Measurements from ENCODE around the gene SAMD4A. TPM values are rescaled to one million over a fixed set of nuclear protein-coding genes. Genes with fewer than 3 reads are reported as not detected.

The SAMD4A gene
- total RNA-seq, 1 donor = 61.3 TPM

DNA sequence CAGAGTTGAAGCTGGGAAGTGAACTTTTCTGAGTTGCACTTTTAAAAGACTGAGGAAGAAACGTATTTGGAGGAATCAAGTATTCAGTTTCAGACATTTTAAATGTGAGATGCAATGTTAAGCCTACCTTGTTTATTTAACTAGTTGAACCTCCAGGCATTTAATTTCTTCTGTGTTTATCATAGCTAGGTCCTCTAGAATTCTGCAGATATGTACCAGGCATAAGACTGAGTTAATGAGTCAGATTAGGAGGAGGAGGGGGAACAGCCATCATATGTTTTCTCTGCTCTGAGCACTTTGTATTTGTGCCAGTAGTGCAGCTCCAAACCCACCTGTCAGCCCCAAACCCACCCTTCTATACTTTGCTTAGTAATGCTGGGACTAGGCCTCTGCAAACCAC, 16.4 kb upstream of the SAMD4A start:
- no peak for DNase-seq (ENCODE audit: low read depth)

DNA sequence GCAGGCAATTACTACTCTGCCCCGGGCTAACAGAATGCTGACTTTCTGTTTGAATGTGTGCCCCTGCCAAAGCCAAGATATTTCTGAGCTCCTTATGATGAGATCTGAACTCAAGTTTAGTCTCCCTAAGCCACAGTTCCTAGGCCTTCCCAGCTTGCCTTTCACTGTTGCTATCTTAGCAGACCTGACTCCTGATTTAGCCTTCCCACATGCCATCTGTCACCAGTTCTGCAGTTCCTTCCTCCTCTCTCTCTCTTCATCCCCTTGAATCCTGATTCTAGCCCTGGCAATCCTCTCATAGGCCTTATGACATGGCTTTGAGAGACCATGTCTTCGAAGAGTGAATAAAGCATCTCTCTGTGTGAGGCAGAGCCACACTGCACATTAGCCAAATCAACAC, 12.5 kb upstream of the SAMD4A start:
- no peak overlapping the region for H3K4me3 ChIP-seq (ENCODE audit: low read depth, low read length)
- TF ChIP-seq, protein P1, sequence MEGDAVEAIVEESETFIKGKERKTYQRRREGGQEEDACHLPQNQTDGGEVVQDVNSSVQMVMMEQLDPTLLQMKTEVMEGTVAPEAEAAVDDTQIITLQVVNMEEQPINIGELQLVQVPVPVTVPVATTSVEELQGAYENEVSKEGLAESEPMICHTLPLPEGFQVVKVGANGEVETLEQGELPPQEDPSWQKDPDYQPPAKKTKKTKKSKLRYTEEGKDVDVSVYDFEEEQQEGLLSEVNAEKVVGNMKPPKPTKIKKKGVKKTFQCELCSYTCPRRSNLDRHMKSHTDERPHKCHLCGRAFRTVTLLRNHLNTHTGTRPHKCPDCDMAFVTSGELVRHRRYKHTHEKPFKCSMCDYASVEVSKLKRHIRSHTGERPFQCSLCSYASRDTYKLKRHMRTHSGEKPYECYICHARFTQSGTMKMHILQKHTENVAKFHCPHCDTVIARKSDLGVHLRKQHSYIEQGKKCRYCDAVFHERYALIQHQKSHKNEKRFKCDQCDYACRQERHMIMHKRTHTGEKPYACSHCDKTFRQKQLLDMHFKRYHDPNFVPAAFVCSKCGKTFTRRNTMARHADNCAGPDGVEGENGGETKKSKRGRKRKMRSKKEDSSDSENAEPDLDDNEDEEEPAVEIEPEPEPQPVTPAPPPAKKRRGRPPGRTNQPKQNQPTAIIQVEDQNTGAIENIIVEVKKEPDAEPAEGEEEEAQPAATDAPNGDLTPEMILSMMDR (IDR thresholded peaks at IDR 0.05; ENCODE audit: insufficient read depth, low read depth, low read length) = no peak
- DNase-seq (ENCODE audit: low read depth) = no peak

More for the DNA sequence above, 16.4 kb upstream of the SAMD4A start:
- TF ChIP-seq, protein P1 (IDR thresholded peaks at IDR 0.05; ENCODE audit: insufficient read depth, low read depth, low read length) = no peak
- H3K4me3 ChIP-seq (ENCODE audit: low read depth, low read length) = no peak overlapping the region

DNA sequence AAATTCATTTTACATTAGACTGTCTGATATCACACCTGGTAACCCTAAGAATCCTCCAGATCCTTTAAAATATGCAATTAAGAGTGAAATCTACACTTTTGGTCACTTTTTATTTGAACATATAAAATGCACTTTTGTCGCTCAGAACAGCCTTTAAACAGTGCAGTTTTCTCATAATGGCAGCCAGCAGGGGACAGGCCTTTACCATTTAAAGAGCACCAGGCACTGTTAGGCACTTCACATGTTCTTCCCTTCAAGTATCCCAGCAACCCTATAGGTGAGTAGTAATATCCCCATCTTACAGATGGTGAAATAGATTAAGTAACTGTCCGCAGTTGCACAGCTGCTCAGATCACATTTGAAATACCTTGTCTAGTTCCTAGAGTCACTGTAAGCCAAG, 11.3 kb upstream of the SAMD4A start:
- no peak for DNase-seq (ENCODE audit: low read depth)
- no peak overlapping the region for H3K4me3 ChIP-seq (ENCODE audit: low read depth, low read length)

GRCh38 chr14:54556535-54556934, 10.4 kb upstream of the SAMD4A start:
- no peak overlapping the region for H3K4me3 ChIP-seq (ENCODE audit: low read depth, low read length)
- TF ChIP-seq, protein P1 (IDR thresholded peaks at IDR 0.05; ENCODE audit: insufficient read depth, low read depth, low read length) = no peak
- DNase-seq (ENCODE audit: low read depth) = no peak

More for the DNA sequence above, 11.3 kb upstream of the SAMD4A start:
- TF ChIP-seq, protein P1 (IDR thresholded peaks at IDR 0.05; ENCODE audit: insufficient read depth, low read depth, low read length) = no peak

- TF ChIP-seq, protein P1 (IDR thresholded peaks at IDR 0.05; ENCODE audit: insufficient read depth, low read depth, low read length) = no peak
- H3K4me3 ChIP-seq (ENCODE audit: low read depth, low read length) = no peak overlapping the region
- no peak for DNase-seq (ENCODE audit: low read depth)
These were observed 4.6 kb upstream of the SAMD4A start for GRCh38 chr14:54562334-54562733.

GRCh38 chr14:54564071-54564867, 2.7 kb upstream of the SAMD4A start:
- DNase-seq (ENCODE audit: low read depth) = peak; percentile 59
- TF ChIP-seq, protein P1 (IDR thresholded peaks at IDR 0.05; ENCODE audit: insufficient read depth, low read depth, low read length) = peak; percentile 74
- H3K4me3 ChIP-seq (ENCODE audit: low read depth, low read length) = peak overlapping the region; percentile 76
